Measurements from ENCODE around the gene GLO1. TPM values are rescaled to one million over a fixed set of nuclear protein-coding genes. Genes with fewer than 3 reads are reported as not detected.

The GLO1 gene
- polyA plus RNA-seq, 1 experiment, result 123 TPM

- peak overlapping the region; percentile 66 for H3K27ac ChIP-seq (ENCODE audit: low read depth, low read length)
- ChIA-PET POLR2A (interaction anchor here (0.6 to 1.0 kb wide), 4 partner anchors 12 to 69 kb away, joined by 3 to 11 read pairs (median 6); no protein-coding TSS in a partner anchor), CTCF (no interaction called here)
- TF ChIP-seq CTCF (IDR thresholded peaks at IDR 0.05; ENCODE audit: low read depth, low read length), result no peak
- H3K4me3 ChIP-seq (ENCODE audit: low read depth, low read length), result peak overlapping the region; percentile 89
- H3K27me3 ChIP-seq (ENCODE audit: control insufficient read depth, insufficient read depth, low read length), result no peaks in the 10 kb centered on the region
- no peak for DNase-seq (ENCODE audit: low read depth, low spot score)
- H3K9me3 ChIP-seq (ENCODE audit: control insufficient read depth, insufficient read depth, low read length), result no peaks in the 10 kb centered on the region
Observed at GRCh38 chr6:38638941-38639497, 63.9 kb downstream of the GLO1 start.

GRCh38 chr6:38637756-38638155, 65.2 kb downstream of the GLO1 start:
- no peak for DNase-seq (ENCODE audit: low read depth, low spot score)
- ChIA-PET POLR2A (no interaction called here), CTCF (no interaction called here)
- no peak for TF ChIP-seq CTCF (IDR thresholded peaks at IDR 0.05; ENCODE audit: low read depth, low read length)
- Histone ChIP-seq H3K9me3 (ENCODE audit: control insufficient read depth, insufficient read depth, low read length) (no peaks in the 10 kb centered on the region), H3K27me3 (ENCODE audit: control insufficient read depth, insufficient read depth, low read length) (no peaks in the 10 kb centered on the region), H3K4me3 (ENCODE audit: low read depth, low read length) (no peak overlapping the region), H3K27ac (ENCODE audit: low read depth, low read length) (no peak overlapping the region)

GRCh38 chr6:38636027-38636426, 66.9 kb downstream of the GLO1 start:
- ChIA-PET POLR2A (no interaction called here), CTCF (no interaction called here)

GRCh38 chr6:38634518-38634917, 68.4 kb downstream of the GLO1 start:
- TF ChIP-seq CTCF (IDR thresholded peaks at IDR 0.05; ENCODE audit: low read depth, low read length), result no peak
- Histone ChIP-seq H3K9me3 (ENCODE audit: control insufficient read depth, insufficient read depth, low read length) (no peaks in the 10 kb centered on the region), H3K27me3 (ENCODE audit: control insufficient read depth, insufficient read depth, low read length) (no peaks in the 10 kb centered on the region), H3K4me3 (ENCODE audit: low read depth, low read length) (no peak overlapping the region), H3K27ac (ENCODE audit: low read depth, low read length) (no peak overlapping the region)
- DNase-seq (ENCODE audit: low read depth, low spot score), result no peak
- ChIA-PET CTCF (interaction anchor here (0.6 kb wide), 1 partner anchor 842 kb away, joined by 5 read pairs; no protein-coding TSS in a partner anchor), POLR2A (no interaction called here)

More at GRCh38 chr6:38636027-38636426, 66.9 kb downstream of the GLO1 start:
- no peak for DNase-seq (ENCODE audit: low read depth, low spot score)
- H3K4me3 ChIP-seq (ENCODE audit: low read depth, low read length), result no peak overlapping the region
- no peak overlapping the region for H3K27ac ChIP-seq (ENCODE audit: low read depth, low read length)
- no peaks in the 10 kb centered on the region for H3K27me3 ChIP-seq (ENCODE audit: control insufficient read depth, insufficient read depth, low read length)
- no peaks in the 10 kb centered on the region for H3K9me3 ChIP-seq (ENCODE audit: control insufficient read depth, insufficient read depth, low read length)
- no peak for TF ChIP-seq CTCF (IDR thresholded peaks at IDR 0.05; ENCODE audit: low read depth, low read length)

GRCh38 chr6:38632490-38632889, 70.5 kb downstream of the GLO1 start:
- Histone ChIP-seq H3K27me3 (ENCODE audit: control insufficient read depth, insufficient read depth, low read length) (no peaks in the 10 kb centered on the region), H3K27ac (ENCODE audit: low read depth, low read length) (no peak overlapping the region), H3K4me3 (ENCODE audit: low read depth, low read length) (no peak overlapping the region), H3K9me3 (ENCODE audit: control insufficient read depth, insufficient read depth, low read length) (no peaks in the 10 kb centered on the region)
- no peak for DNase-seq (ENCODE audit: low read depth, low spot score)
- ChIA-PET POLR2A (no interaction called here), CTCF (no interaction called here)
- TF ChIP-seq CTCF (IDR thresholded peaks at IDR 0.05; ENCODE audit: low read depth, low read length), result no peak
